Measurements from ENCODE around the gene GIPC2.
A peak's percentile ranks its signal among the peaks of the same experiment; 100 is the strongest.

DNA sequence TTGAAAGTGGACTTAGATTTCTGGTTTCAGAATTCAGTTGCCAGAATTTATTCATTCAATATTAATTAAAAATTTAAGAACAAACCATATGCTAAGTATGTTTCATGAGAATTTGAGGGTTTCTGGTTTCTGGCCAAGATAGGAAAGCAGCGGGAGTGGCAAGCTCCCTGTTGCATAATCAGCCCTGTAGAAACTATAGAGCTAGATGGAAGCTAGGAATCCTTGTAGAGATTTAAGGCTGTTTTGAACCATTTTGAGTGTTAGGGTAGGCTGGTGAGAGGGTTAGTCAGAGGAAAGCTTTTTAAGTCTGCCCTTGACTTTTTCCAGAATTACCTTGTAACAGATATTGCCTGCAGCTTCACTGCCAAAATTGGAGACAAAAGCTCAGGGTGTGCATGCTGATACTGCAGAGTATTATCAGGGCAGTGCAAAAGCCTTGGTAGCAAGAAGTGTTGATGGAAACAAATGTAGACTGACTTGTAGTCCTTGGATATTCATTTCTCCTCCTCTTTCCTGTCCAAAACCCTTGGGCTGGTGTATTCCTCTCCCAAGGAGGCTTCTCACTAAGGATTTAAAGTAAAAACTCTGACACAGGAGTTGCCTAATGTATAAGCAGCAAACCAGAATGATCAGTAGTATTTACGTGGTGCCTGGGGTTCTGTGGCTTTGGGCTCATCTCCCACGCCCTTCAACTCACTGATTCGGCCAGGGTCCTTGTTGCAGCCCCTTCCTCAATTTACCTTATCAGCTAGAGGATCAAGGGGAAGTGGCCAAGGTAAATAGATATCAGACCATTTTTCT, 12.6 kb upstream of the GIPC2 start:
- TF ChIP-seq MXI1 (IDR thresholded peaks at IDR 0.05; ENCODE audit: borderline replicate concordance, low read depth, low read length) (no peak), RAD21 (IDR thresholded peaks at IDR 0.05; ENCODE audit: low read length) (no peak), POLR2A (IDR thresholded peaks at IDR 0.05; ENCODE audit: low read depth, low read length) (no peak), SMC3 (IDR thresholded peaks at IDR 0.05; ENCODE audit: low read depth, low read length) (no peak), CEBPB (IDR thresholded peaks at IDR 0.05; ENCODE audit: low read depth, low read length) (peak; percentile 55; the same call in 1 of the 2 replicates), MAFK (IDR thresholded peaks at IDR 0.05; ENCODE audit: low read depth, low read length) (no peak), BHLHE40 (IDR thresholded peaks at IDR 0.05; ENCODE audit: low read depth, low read length) (no peak), FOS (IDR thresholded peaks at IDR 0.05; ENCODE audit: low read depth, low read length) (no peak), RCOR1 (IDR thresholded peaks at IDR 0.05; ENCODE audit: insufficient replicate concordance, low read length) (no peak)
- TF ChIP-seq, protein P1, sequence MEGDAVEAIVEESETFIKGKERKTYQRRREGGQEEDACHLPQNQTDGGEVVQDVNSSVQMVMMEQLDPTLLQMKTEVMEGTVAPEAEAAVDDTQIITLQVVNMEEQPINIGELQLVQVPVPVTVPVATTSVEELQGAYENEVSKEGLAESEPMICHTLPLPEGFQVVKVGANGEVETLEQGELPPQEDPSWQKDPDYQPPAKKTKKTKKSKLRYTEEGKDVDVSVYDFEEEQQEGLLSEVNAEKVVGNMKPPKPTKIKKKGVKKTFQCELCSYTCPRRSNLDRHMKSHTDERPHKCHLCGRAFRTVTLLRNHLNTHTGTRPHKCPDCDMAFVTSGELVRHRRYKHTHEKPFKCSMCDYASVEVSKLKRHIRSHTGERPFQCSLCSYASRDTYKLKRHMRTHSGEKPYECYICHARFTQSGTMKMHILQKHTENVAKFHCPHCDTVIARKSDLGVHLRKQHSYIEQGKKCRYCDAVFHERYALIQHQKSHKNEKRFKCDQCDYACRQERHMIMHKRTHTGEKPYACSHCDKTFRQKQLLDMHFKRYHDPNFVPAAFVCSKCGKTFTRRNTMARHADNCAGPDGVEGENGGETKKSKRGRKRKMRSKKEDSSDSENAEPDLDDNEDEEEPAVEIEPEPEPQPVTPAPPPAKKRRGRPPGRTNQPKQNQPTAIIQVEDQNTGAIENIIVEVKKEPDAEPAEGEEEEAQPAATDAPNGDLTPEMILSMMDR (conservative IDR thresholded peaks at IDR 0.05; ENCODE audit: low read depth, low read length) = no peak
- TF ChIP-seq, protein P2, sequence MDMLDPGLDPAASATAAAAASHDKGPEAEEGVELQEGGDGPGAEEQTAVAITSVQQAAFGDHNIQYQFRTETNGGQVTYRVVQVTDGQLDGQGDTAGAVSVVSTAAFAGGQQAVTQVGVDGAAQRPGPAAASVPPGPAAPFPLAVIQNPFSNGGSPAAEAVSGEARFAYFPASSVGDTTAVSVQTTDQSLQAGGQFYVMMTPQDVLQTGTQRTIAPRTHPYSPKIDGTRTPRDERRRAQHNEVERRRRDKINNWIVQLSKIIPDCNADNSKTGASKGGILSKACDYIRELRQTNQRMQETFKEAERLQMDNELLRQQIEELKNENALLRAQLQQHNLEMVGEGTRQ (IDR thresholded peaks at IDR 0.05; ENCODE audit: low read depth, low read length) = no peak

Measured in IMR-90 (cell line).